IgD-negative memory B cell (primary cell): ENCODE measurements around the gene CASK. TPM values are rescaled to one million over a fixed set of nuclear protein-coding genes. Genes with fewer than 3 reads are reported as not detected.
"Not testable (repeated sequence)": the region's sequence is repeated elsewhere in the genome, so short reads cannot be mapped to it uniquely, and the experiment has no call there.

Experiments
- H3K27ac Mint-ChIP-seq, 3 donors: one replicate each; pipeline ENCODE4 v1.8.0; 2020 to 2022; ENCODE audit warnings: mild to moderate bottlenecking in 3 of 3, mixed read lengths in 3 of 3, moderate library complexity in 1 of 3
- H3K27me3 Mint-ChIP-seq: one replicate; pipeline ENCODE4 v1.8.0; 2021; ENCODE audit warnings: mixed read lengths
- H3K36me3 Mint-ChIP-seq: one replicate; pipeline ENCODE4 v1.8.0; 2020; ENCODE audit warnings: mild to moderate bottlenecking, mixed read lengths
- H3K4me1 Mint-ChIP-seq, 3 donors: one replicate each; pipeline ENCODE4 v1.8.0; 2020 to 2022; ENCODE audit warnings: mixed read lengths in 3 of 3, mild to moderate bottlenecking in 1 of 3
- H3K4me3 Mint-ChIP-seq, 4 donors: one replicate each; pipeline ENCODE4 v1.8.0; 2020 to 2022; ENCODE audit warnings: mild to moderate bottlenecking in 4 of 4, mixed read lengths in 4 of 4, moderate library complexity in 3 of 4
- H3K9me3 Mint-ChIP-seq, 3 donors: one replicate each; pipeline ENCODE4 v1.8.0; 2020 to 2021; ENCODE audit warnings: mixed read lengths in 3 of 3, mild to moderate bottlenecking in 1 of 3
- polyA plus RNA-seq: library from polyadenylated mRNA; unstranded; fragments of 300-500 nt; fragmentation: Illumina TruSeq; gene quantifications from one replicate; pipeline ENCODE4 v1.2.3, GENCODE V29; 2021

CASK gene
- polyA plus RNA-seq, 1 donor from 2014 or later, result 4.3 TPM

- H3K4me3 Mint-ChIP-seq, result peak overlapping the region in 1 of 4 donors; percentile 56
- H3K27ac Mint-ChIP-seq, result peak overlapping the region in 2 of 3 donors; percentile 51 to 77
- H3K4me1 Mint-ChIP-seq, result peaks cover 16 to 30% (median 20%) of the 10 kb centered on the region in 3 donors
- H3K36me3 Mint-ChIP-seq, result peaks cover 7% of the 10 kb centered on the region
- H3K9me3 Mint-ChIP-seq, result no peaks in the 10 kb centered on the region
- H3K27me3 Mint-ChIP-seq, result peaks cover 4% of the 10 kb centered on the region
Observed at GRCh38 chrX:41607264-41607832, 316.0 kb downstream of the CASK start.

DNA sequence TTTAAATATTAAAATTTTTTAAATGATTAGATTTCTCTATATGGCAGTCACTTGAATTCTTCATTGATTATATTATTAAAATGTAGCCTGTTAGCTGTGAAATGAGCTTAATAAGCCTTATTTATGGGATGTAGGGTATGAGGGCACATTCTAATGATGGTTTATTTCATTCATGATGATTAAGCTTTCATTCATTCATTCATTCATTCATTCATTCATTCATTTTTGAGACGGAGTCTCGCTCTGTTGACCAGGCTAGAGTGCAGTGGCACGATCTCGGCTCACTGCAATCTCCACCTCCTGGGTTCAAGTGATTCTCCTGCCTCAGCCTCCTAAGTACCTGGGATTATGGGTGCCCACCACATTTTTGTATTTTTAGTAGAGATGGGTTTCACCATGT is 317.3 kb downstream of the CASK start:
- not testable (repeated sequence) for H3K9me3 Mint-ChIP-seq, H3K36me3 Mint-ChIP-seq, H3K27me3 Mint-ChIP-seq
- H3K27ac Mint-ChIP-seq, result peak overlapping the region in 2 of 3 donors; percentile 21 to 51
- H3K4me3 Mint-ChIP-seq, result peak overlapping the region in 2 of 4 donors; percentile 9 to 56
- peaks cover 17 to 30% (median 20%) of the 10 kb centered on the region in 3 donors for H3K4me1 Mint-ChIP-seq

- peak overlapping the region; percentile 29 to 78 (median 29) for H3K27ac Mint-ChIP-seq
Observed at GRCh38 chrX:41604766-41605543, 318.4 kb downstream of the CASK start.

DNA sequence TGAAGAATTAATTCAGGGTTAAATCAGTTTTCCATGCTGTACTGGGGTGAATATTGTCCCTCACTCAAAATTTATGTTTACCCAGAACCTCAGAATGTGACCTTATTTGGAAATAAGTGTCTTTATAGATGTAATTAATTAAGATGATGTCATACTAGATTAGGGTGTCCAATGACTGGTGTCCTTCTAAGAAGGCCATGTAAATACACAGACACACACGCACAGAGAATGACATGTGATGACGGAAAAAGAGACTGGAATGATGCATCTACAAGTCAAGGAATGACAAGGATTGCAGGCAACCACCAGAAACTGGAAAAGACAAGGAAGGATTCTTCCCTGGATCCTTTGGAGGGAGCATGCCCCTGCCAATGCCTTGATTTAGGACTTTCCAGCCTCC is 319.2 kb downstream of the CASK start:
- Mint-ChIP-seq H3K4me1 (peaks cover 18 to 30% (median 21%) of the 10 kb centered on the region in 3 donors), H3K9me3 (peaks cover 0 to 3% (median 0%) of the 10 kb centered on the region in 3 donors), H3K4me3 (peak overlapping the region in 3 of 4 donors; percentile 8 to 76 (median 73)), H3K27ac (peak overlapping the region in 2 of 3 donors; percentile 14 to 29), H3K27me3 (no peaks in the 10 kb centered on the region), H3K36me3 (peaks cover 3% of the 10 kb centered on the region)

More at GRCh38 chrX:41604766-41605543, 318.4 kb downstream of the CASK start:
- peak overlapping the region in 3 of 4 donors; percentile 8 to 76 (median 73) for H3K4me3 Mint-ChIP-seq
- no peaks in the 10 kb centered on the region for H3K27me3 Mint-ChIP-seq
- peaks cover 0 to 3% (median 0%) of the 10 kb centered on the region in 3 donors for H3K9me3 Mint-ChIP-seq
- peaks cover 20 to 30% (median 21%) of the 10 kb centered on the region in 3 donors for H3K4me1 Mint-ChIP-seq
- peaks cover 6% of the 10 kb centered on the region for H3K36me3 Mint-ChIP-seq

DNA sequence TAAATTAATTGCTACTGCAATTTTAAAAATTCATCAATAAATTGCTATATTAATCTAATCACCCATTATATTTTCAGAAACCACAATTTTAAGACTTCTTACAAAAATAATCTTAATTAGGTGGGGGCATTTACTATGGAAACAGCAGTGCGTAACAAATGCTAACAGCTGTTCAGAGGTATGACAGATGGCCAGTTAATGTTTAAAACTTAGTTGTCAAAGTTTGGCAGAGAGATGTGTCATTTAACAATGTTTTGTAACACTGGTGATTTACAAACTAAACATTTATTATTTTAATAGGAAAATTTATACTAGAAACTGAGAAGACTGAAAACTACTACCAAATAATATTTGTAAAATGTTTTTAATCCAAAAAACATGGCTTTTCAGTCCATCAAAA is 319.8 kb downstream of the CASK start:
- no peaks in the 10 kb centered on the region for H3K27me3 Mint-ChIP-seq
- peaks cover 3% of the 10 kb centered on the region for H3K36me3 Mint-ChIP-seq
- H3K4me1 Mint-ChIP-seq, result peaks cover 18 to 28% (median 21%) of the 10 kb centered on the region in 3 donors
- no peak overlapping the region for H3K27ac Mint-ChIP-seq
- H3K4me3 Mint-ChIP-seq, result peak overlapping the region in 1 of 4 donors; percentile 55
- peaks cover 0 to 3% (median 0%) of the 10 kb centered on the region in 3 donors for H3K9me3 Mint-ChIP-seq

DNA sequence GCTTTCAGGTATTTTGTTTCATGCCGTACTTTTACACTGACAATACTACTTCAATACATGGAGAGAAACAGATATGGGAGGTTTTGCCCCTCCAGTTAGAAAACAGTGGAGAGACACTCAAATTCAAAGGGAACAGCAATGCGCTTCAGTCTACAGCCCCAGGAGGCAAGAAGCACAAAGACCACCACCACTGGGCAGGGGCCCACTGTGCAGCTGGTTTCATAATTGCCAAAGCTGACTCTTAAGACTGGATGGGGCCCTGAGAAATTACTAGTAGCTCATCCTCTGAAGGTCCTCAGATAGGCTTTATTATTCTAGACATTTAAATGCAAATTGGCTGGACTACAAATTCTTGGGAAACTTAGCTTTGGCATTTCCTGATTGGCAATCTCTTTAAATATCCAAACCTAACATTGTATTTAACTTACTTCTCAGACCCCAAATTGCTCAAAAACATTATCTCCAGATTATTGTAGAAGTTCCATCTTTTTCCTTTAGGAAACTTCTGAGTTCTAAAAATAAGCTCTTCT is 320.5 kb downstream of the CASK start:
- peaks cover 18 to 27% (median 21%) of the 10 kb centered on the region in 3 donors for H3K4me1 Mint-ChIP-seq
- peaks cover 0 to 3% (median 0%) of the 10 kb centered on the region in 3 donors for H3K9me3 Mint-ChIP-seq
- peaks cover 1% of the 10 kb centered on the region for H3K27me3 Mint-ChIP-seq
- peaks cover 5% of the 10 kb centered on the region for H3K36me3 Mint-ChIP-seq
- peak overlapping the region in 1 of 4 donors; percentile 12 for H3K4me3 Mint-ChIP-seq
- no peak overlapping the region for H3K27ac Mint-ChIP-seq

DNA sequence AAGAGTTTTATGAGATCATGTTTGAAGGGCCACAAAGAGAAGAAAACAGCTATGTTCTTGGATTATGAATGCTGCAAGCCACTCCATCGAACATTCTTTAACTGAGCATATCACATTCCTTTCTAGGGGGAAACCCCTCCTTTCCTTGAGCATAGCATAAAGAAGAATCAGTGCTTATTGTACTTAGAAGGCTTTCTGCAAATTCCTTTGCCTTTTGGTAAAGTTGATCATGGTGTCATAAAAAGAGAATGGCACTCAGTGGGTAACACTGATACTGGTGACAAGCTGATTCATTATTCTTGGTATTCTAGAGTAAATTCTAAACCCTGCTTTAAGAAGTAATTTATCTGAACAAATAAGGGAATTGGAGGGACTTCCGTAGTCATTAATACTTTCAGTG is 323.1 kb downstream of the CASK start:
- Mint-ChIP-seq H3K4me1 (peaks cover 22 to 25% (median 23%) of the 10 kb centered on the region in 3 donors), H3K27ac (no peak overlapping the region), H3K4me3 (no peak overlapping the region), H3K9me3 (peaks cover 0 to 3% (median 0%) of the 10 kb centered on the region in 3 donors), H3K27me3 (peaks cover 1% of the 10 kb centered on the region), H3K36me3 (peaks cover 3% of the 10 kb centered on the region)

GRCh38 chrX:41599507-41599906 is 323.8 kb downstream of the CASK start:
- H3K36me3 Mint-ChIP-seq, result peaks cover 2% of the 10 kb centered on the region
- peaks cover 22 to 24% (median 23%) of the 10 kb centered on the region in 3 donors for H3K4me1 Mint-ChIP-seq
- H3K4me3 Mint-ChIP-seq, result no peak overlapping the region
- H3K27ac Mint-ChIP-seq, result no peak overlapping the region
- peaks cover 0 to 3% (median 0%) of the 10 kb centered on the region in 3 donors for H3K9me3 Mint-ChIP-seq
- H3K27me3 Mint-ChIP-seq, result peaks cover 1% of the 10 kb centered on the region

- Mint-ChIP-seq H3K27ac (peak overlapping the region in 2 of 3 donors; percentile 77 to 85), H3K4me3 (peak overlapping the region in 2 of 4 donors; percentile 51 to 79), H3K36me3 (peaks cover 2% of the 10 kb centered on the region), H3K27me3 (peaks cover 3% of the 10 kb centered on the region), H3K4me1 (peaks cover 17 to 23% (median 18%) of the 10 kb centered on the region in 3 donors), H3K9me3 (peaks cover 0 to 3% (median 0%) of the 10 kb centered on the region in 3 donors)
Observed at GRCh38 chrX:41596596-41596995, 326.8 kb downstream of the CASK start.

DNA sequence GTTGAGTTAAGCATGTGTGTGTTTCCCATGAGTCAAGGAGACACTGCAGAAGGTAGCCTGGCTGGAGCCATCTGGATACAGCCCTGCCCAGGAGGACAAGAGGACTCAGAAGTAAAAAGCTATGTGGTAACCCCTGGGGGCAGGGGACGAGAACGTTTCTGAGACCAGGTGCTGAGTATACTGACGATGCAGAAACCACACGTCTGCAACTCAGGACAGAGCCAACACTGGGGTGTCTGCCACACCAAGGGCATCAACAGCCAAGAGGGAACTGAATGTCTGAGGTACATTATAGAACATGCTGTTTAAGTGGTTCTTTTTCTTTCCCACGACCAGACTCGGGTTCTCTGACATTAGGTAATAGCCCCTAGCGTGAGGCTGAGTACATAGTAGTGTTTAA is 328.7 kb downstream of the CASK start:
- Mint-ChIP-seq H3K4me1 (peaks cover 21 to 22% (median 22%) of the 10 kb centered on the region in 3 donors), H3K9me3 (no peaks in the 10 kb centered on the region), H3K27ac (no peak overlapping the region), H3K27me3 (peaks cover 3% of the 10 kb centered on the region), H3K36me3 (peaks cover 2% of the 10 kb centered on the region), H3K4me3 (no peak overlapping the region)

- H3K36me3 Mint-ChIP-seq, result no peaks in the 10 kb centered on the region
- H3K27me3 Mint-ChIP-seq, result peaks cover 2% of the 10 kb centered on the region
- peaks cover 12 to 21% (median 17%) of the 10 kb centered on the region in 3 donors for H3K4me1 Mint-ChIP-seq
- H3K27ac Mint-ChIP-seq, result no peak overlapping the region
- H3K4me3 Mint-ChIP-seq, result no peak overlapping the region
- H3K9me3 Mint-ChIP-seq, result no peaks in the 10 kb centered on the region
Observed at GRCh38 chrX:41591906-41592305, 331.4 kb downstream of the CASK start.

DNA sequence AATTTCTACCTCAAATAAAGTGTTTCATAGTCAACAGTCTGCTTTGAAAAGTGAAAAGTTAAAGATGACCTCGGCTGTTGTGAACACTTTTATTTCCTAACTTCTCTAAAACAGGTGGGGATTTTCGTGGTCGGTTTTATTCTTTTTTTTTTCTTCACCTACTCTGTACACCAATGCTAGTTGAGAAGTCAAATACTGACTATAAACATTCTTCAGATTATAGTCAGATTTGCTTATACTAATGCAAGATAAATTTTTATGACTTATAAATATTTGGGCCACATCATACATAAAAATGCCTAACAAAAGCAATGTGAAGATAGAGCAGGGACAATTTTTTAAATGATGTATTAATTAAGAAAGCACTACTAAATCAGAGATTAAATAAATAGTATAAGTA is 332.7 kb downstream of the CASK start:
- Mint-ChIP-seq H3K36me3 (no peaks in the 10 kb centered on the region), H3K9me3 (no peaks in the 10 kb centered on the region), H3K27ac (no peak overlapping the region), H3K27me3 (peaks cover 2% of the 10 kb centered on the region), H3K4me3 (no peak overlapping the region), H3K4me1 (peaks cover 5 to 12% (median 9%) of the 10 kb centered on the region in 3 donors)

DNA sequence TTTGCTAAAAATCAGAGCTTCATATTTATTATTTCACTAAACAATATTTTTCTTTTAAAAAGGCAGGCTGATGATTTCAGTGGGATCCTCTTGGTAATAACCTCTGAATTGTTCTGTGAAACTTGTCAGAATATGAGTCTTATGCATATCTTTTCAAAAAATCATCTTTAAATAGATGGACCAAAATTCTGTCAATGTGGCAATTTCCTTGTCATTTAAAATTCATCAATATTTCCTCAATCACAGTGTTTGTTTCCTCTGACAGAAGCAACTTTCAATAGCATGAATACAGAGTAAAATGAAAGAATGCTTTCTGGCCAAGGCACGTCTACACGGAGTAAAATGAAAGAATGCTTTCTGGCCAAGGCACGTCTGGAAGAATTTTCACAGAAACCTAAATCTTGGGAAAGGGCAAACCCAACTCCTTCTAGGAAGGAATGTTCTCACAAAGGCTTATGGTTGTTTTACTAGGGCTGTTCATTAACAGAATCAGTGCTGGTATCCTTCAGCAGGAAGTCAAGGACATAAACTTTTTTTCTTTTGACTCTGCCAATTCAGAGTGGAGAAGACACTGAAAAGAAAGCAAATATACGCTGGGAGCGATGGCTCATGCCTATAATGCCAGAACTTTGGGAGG is 333.6 kb downstream of the CASK start:
- H3K4me1 Mint-ChIP-seq, result peaks cover 5 to 12% (median 6%) of the 10 kb centered on the region in 3 donors
- peaks cover 4% of the 10 kb centered on the region for H3K27me3 Mint-ChIP-seq
- H3K4me3 Mint-ChIP-seq, result no peak overlapping the region
- H3K9me3 Mint-ChIP-seq, result no peaks in the 10 kb centered on the region
- H3K36me3 Mint-ChIP-seq, result peaks cover 4% of the 10 kb centered on the region
- no peak overlapping the region for H3K27ac Mint-ChIP-seq

DNA sequence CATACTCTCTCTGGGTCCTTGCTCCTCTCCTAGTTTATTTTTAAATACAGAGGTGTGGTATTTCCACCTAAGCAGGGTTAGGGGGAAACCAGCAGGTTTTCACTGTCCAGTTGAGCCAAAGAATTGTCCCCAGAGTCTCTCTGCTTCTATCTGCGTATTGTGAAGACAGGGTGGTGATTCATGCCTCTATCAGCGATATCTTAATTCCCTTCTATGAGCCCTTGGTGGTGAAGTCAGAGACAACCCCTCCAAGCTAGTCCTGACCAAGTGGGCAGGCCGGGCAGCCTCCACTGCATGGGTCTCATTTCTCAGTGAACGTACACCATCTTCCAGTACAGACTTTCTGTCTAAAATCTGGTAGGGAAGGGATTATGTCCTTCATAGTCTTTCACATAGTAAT is 335.1 kb downstream of the CASK start:
- H3K4me1 Mint-ChIP-seq, result peaks cover 4 to 5% (median 4%) of the 10 kb centered on the region in 3 donors
- peaks cover 4% of the 10 kb centered on the region for H3K27me3 Mint-ChIP-seq
- no peaks in the 10 kb centered on the region for H3K9me3 Mint-ChIP-seq
- no peak overlapping the region for H3K4me3 Mint-ChIP-seq
- H3K27ac Mint-ChIP-seq, result no peak overlapping the region
- peaks cover 6% of the 10 kb centered on the region for H3K36me3 Mint-ChIP-seq
